Stimulated activated CD4-positive, alpha-beta T cell treated with anti-CD3 and anti-CD28 coated beads, Interleukin-15, amount 100 ng/mL, for 1 hour (primary cell): ENCODE results near the gene KIAA0586.
"Not testable (repeated sequence)": the region's sequence is repeated elsewhere in the genome, so short reads cannot be mapped to it uniquely, and the experiment has no call there.

Experiments used
- DNase-seq, 2 donors: peaks; one replicate each; pipeline ENCODE4 v3.0.0-alpha.2; 2020; ENCODE audit warnings: low read depth in 1 of 2, low spot score in 1 of 2

Gene KIAA0586

DNA sequence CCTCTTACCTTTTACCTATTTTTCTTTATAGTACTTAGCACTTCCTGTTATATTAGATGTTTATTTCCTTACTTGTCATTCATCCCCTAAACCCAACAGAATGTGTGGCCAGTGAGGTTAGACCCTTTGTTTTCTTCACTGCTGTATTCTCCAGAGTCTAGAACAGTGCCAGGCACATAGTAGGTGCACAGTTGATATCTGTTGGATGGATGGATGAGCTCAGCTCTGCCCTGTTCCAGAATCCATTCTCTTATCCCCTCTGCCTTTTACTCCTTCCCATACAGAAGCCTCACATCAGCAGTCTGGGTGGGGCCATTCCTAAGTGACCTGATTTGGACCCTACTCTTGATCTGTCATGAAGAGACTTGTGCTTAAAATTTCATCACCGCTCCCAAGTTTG is 115.7 kb downstream of the KIAA0586 start:
- DNase-seq = no peak

DNA sequence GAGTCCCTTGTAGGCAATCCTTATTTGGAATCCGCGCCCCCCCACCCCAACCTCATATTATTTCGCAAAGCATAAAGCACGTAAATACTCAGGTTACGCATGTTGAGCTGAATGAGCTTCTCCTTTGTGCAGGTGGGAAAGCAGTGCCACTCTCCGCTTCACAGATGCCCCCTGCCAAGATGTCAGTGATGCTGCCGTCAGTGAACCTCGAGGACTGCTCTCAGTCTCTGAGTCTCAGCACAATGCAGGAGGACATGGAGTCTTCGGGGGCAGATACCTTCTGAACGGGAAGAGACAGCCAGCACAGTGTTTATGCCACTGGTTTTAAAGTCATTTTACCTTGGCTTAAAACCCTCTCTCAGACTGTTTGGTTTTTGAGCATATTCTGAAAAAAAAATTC is 120.1 kb downstream of the KIAA0586 start:
- DNase-seq = no peak

DNA sequence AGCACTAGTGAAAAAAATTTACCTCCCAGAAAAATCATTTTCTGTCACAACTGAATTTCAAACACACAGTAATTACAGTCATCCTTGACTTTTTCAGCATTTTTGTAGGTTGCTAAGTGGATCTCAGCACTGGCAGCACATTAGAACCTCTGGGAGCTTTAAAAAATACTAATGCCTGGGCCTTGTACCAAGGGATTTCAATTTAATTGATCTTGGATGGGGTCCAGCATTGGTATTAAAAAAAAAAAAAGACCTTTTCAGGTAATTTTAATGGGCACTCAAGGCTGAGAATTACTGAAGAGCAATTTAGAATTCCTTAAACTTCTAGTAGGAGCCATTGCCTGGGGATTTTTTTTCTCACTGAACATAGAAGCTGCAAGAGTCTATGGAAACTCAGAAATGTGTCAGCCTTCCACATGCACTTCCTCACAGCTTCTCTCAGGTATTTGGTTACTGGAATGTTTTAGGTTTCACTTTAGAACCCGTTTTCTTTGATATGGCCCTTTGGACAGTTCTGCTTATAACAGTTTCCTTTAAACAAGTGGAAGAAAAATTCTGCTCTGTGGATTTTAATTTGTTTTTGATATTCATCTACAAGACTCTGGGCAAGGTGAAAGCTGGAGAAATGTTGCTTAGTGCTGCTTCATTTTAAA is 121.7 kb downstream of the KIAA0586 start:
- DNase-seq = no peak

DNA sequence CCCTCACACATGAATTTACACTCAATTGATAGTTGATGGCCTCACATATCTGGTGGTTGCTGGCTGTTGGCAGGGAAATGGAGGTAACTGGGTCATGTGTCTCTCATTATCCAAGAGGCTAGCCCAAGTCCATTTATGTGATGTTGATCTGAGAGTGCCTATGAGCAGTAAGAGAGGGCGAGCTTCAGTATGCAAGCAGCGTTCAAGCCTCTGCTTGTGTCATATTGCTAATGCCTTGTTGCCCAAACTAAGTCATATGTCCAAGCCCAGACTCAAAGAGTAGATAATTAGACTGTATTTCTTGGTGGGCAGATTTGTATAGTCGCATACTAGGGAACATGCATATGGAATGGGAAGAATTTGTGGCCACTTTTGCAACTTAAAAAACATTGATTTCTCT is 126.4 kb downstream of the KIAA0586 start:
- DNase-seq = no peak

DNA sequence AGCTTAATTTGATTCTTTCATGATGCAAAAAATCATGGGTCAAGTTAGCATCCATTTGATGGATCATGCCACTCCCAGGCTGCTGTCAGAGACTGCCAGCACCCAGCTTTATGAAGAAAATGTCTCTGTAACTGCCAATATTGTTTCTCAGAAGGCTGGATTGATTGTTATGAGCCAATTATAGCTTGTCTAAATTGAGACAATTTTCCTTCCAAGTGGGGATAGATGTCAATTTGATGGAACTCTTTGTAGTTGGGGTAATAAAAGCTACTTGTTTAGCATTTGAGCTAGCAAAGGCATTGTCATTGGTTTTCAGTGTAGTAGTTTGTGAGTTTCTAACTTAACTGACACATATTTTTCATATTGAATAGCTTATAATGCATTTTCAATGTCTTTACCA is 128.1 kb downstream of the KIAA0586 start:
- no peak for DNase-seq

DNA sequence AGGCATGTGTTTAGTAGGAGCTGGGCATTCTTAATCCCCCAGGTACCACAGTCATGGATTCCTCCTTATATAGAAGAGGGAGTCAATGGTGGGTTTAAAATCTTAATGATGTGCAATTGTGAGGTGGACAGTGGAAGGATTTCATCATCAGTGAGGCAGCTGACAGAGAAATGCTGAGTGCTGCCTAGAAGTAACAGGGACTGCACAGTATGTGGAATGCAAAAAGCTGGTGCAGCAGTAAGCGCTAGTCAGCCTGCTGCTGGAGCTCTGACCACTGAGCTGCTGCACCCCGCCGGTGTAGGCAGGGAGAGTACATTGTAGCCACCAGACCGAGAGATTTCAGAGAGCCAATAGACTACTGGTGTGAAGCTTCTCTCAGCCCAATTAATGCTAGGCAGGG is 129.7 kb downstream of the KIAA0586 start:
- DNase-seq = no peak

DNA sequence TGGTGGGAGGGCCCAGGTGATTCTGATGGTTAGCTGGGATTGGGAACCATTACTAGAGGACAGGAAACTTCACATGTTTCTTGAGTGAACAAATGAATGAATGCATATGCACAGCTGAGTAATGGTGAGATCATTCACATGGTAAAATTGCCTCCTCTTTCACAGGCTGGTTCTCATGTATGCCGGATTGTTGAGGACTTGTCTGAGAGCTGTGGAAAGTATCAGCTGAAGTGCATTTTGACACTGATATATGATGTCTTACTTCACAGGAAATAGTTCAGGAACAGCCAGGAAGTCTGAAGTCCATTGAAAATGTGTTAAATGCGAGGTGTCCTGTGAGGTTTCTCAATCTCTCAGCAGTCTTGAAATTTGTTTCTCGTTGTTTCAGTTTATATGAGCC is 132.7 kb downstream of the KIAA0586 start:
- DNase-seq = no peak

DNA sequence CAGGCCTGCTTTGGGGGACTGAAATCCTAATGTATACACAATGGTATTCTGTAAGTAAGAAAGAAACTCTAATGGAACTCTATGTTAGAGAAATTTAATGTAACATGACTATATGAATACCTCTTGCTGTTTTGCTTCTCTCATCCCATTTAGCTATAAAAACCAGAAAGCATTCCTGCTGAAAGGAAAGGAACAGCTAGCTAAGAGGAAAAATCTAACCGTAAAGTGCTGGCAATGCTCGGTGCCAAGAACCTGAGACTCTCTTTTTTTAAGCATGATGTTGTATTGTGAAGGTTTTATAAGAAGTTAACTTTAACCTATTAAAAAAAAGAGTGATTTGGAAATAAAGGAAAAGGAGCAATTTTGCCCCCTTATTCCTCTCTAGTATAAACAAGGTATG is 134.6 kb downstream of the KIAA0586 start:
- no peak for DNase-seq

DNA sequence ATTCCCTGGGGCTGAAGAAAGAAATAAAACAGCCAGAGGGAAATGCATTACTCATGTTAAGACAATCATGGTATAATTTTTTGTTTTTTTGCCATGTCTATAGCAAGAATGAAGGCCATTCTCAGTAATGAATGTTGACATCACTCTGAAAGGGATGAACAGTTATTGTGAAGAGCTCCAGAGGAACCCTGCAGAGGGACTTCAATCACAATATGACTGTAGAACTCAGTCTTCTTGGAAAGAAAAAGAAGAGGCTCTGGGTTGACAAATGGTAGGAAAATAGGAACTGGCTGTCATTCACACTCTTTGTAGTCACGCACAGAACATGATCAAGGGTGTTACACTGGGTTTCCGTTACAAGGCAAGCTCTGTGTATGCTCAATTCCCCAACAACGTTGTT is 136.5 kb downstream of the KIAA0586 start:
- DNase-seq = no peak

DNA sequence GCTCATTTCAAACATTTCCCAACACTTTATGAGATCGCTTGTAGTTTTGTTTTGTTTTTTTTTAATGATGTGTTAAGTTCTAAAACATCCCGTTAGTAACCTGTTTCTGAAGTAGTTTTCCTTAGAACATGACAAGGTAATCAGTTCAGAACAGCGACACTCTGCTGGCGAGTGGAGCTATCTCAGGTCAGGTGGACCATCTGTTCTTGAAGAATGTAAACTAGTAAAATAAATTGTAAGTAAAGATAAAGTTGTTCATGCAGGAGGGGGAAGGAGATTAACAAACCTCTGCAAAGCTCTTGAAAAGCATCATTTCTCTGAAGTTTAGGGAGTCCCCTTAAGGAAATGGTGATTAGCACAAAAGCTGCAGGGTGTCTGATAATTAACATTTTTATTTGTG is 138.3 kb downstream of the KIAA0586 start:
- no peak for DNase-seq

DNA sequence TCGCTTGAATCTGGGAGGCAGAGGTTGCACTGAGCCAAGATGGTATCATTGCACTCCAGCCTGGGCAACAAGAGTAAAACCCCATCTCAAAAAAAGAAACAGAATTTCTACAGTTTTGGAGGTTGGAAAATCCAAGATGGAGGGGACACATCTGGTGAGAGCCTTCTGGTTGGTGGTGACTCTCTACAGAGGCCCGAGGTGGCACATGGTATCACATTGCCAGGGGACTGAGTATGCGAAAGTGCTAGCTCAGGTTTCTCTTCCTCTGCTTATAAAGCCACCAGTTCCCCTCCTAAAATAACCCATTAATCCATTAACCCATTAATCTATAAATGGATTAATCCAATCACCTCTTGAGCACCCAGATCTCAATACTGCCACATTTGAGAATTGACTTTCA is 139.5 kb downstream of the KIAA0586 start:
- DNase-seq = no peak

DNA sequence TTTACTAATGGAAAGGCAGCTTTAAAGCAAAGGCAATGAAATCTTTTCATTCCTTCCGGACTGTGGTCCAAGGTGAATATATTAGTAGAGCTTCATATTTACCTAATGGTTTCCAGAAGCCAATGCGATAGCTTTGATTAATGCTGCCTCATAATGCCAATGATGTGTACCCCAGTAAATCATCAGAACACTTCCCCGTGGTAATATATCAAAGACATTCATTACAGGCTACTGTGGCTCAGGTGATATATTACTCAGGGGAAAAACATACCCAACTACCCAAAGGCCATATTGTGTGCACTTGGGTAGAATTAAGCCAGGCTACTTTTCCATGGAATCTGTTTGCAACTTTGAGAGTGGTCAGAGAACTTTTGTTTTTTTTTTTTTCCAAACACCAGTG is 140.8 kb downstream of the KIAA0586 start:
- DNase-seq = no peak

DNA sequence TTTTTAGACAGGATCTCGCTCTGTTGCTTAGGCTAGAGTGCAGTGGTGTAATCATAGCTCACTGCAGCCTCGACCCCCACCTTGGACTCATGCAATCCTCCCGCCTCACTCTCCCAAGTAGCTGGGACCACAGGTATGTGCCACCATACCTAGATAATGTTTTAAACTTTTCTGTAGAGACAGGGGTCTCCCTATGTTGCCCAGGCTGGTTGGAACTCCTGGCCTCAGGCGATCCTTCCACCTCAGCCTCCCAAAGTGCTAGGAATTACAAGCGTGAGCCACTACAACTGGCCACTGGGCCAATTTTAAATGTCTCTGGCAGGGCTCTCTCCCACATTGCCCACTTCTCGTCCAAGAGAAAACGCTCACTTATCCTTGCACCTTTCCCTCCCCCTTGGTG is 143.7 kb downstream of the KIAA0586 start:
- no peak for DNase-seq

DNA sequence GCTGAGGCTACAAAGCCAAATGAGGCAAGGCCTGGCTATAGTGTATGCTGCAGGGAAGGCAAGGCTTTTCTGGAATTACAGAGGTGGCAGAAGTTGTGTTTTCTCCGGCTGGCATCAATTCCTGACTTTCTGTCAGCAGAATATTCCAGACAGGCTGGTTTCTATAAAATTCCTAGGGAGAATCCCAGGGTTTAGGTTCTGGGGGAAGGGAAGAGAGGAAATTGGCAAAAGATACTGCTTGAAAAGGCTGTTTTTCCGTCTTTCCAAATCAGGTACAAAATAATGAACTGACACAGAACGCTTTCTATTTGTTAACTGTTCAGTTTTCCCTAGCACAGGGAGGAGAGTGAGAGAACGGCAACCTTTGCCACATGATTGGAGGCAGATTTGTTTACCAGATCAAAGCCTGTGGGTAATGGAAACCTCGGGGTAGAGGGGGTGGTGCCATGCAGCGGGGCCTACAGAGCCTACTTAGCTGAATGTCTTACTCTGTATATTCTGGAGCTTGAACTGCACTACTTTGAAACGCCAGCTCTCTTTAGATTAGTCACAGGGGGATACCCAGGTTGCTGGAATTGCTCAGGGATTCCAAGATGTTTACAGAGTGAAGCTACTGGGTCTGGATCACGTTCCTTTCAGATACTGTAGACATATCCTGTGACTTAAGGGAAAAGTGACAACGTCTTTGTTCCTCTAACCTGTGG is 144.4 kb downstream of the KIAA0586 start:
- DNase-seq = peak; percentile 3 to 11

DNA sequence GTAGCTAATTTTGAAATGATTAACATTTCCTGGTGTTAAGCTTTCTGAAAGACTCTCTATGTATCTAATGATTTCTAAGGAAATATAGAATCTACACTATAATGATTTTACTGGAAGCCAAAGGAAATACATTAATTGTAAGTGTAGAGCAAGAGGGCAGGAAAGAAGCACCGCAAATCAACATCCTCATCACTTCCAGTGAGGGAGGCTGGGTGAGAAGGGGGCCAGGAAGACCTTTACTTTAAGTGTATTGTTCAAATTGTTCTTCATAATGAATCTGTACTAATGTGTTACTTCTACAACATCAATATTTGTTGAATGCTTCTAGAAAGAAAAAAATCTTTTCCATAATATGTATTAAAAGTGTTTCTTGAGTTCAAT is 144.9 kb downstream of the KIAA0586 start:
- no peak for DNase-seq

DNA sequence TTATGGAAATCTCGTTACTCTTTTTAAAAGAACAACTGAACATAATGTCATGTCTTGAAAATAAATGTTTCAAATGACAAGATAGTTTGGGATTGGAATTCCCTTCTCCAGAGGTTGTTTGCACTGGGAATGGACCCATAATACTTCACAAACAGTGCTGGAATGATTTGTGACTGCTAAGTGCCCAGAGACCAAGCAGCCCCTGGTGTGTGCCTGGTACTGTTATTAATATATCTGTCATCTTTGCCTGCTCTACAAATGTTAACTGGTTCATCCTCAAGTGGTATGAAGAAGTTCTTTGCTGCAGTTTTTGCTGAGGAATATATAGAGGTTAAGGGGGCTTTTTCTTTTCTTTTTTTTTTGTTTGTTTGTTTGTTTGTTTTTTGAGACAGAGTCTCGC is 145.3 kb downstream of the KIAA0586 start:
- DNase-seq = no peak

DNA sequence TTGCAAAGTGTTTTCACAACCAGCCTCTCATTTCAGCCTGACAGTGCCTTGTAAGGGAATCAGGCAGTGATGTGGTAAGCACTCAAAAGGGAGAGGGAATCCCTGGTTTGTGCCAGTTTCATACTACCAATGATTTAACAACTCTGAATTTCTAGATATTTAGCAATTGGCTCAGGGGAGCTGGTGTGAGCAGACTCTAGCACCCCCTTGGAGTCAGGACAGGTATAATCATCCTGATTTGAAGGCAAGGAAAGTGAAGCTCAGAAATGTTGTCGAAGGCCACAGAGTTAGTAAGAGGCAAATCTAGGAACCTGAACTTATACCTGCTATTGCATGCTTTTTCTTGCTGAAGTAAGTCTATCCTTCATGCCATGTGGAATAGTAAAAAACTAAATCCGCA is 147.1 kb downstream of the KIAA0586 start:
- no peak for DNase-seq

DNA sequence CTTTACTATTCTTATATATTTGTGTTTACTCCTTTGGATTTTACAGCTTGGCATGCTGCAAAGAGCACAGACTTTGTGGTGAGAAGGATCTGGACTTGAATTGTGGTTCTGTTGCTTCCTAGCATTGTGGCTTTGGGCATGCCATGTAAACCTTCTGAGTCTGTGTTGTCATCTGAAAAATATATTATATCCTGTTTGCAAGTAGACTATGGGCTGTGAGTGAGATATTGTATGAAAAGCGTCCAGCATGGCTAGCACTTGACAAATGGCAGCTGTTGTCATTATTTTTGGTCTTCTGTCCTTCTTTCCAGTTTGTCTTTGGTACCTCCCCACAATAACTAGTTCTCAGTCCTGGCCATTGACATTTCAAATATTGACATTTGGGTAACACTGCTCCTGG is 148.4 kb downstream of the KIAA0586 start:
- no peak for DNase-seq

DNA sequence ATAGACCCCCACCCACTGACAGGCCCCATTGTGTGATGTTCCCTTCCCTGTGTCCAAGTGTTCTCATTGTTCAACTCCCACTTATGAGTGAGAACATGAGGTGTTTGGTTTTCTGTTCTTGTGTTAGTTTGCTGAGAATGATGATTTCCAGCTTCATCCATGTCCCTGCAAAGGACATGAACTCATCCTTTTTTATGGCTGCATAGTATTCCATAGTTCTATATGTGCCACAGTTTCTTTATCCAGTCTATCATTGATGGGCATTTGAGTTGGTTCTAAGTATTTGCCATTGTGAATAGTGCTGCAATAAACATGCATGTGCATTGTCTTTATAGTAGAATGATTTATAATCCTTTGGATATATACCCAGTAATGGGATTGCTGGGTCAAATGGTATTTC is 152.5 kb downstream of the KIAA0586 start:
- DNase-seq = not testable (repeated sequence)

DNA sequence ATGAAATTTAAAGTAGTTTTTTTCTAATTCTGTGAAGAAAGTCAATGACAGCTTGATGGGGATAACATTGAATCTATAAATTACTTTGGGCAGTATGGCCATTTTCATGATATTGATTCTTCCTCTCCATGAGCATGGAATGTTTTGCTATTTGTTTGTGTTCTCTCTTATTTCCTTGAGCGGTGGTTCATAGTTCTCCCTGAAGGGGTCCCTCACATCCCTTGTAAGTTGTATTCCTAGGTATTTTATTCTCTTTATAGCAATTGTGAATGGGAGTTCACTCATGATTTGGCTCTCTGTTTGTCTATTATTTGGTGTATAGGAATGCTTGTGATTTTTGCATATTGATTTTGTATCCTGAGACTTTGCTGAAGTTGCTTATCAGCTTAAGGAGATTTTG is 153.9 kb downstream of the KIAA0586 start:
- not testable (repeated sequence) for DNase-seq

DNA sequence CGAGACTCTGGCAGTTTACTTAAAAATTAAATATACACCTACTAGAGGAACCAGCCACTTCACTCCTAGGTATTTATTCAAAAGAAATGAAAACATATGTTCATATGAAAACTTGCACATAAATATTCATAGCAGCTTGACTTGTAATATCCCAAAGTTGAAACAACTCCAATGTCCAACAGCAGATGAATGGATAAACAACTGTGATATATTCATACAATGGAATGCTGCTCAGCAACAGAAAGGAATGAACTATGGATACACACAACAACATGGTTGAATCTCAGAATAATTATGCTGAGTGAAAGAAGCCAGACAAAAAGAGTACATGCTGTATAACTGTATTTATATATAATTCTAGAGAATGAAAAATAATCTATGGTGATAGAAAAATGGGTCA is 156.9 kb downstream of the KIAA0586 start:
- DNase-seq = no peak

DNA sequence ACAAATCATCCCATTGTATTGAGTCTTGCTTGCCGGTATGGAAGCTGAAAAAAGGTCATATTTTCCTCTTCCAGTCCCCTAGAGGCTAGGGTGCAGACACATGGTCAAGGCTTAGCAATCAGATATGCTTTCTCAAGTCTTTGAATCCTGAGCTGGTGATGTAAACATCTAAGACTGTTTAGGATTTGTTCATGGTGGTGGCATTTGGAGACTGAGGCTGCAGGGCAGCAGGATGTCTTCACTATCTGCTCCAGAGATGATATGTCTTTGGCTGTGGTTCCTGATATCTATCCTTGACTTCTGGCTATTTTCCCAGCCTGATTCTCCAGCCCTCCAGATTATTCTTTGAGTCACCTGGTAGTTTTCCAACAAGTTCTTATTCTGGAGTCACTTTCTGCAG is 159.8 kb downstream of the KIAA0586 start:
- no peak for DNase-seq

DNA sequence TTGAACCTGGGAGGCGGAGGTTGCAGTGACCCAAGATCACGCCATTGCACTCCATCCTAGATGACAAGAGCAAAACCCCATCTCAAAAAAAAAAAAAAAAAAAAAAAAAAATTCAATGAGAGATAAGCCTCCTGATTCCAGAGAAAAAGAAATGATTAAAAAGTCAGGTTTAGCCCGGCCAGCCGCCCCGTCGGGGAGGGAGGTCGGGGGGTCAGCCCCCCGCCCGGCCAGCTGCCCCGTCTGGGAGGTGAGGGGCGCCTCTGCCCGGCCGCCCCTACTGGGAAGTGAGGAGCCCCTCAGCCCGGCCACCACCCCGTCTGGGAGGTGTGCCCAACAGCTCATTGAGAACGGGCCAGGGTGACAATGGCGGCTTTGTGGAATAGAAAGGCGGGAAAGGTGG is 160.8 kb downstream of the KIAA0586 start:
- DNase-seq = not testable (repeated sequence)
